ENCODE results near the gene KRTAP4-5. TPM values are rescaled to one million over a fixed set of nuclear protein-coding genes. Genes with fewer than 3 reads are reported as not detected.

Gene KRTAP4-5
- total and polyA plus RNA-seq, 8 donors: not detected

GRCh38 chr17:41185001-41185400 lies 35.4 kb upstream of the KRTAP4-5 start:
- no peak for ATAC-seq
- no peaks in the 10 kb centered on the region for H3K4me1 ChIP-seq
- FAIRE-seq: no peak
- H3K9me3 ChIP-seq: no peaks in the 10 kb centered on the region
- no peaks in the 10 kb centered on the region for H3K36me3 ChIP-seq
- no peak overlapping the region for H3K4me3 ChIP-seq
- no peak for TF ChIP-seq CTCF (IDR thresholded peaks at IDR 0.05)
- no peak overlapping the region for H3K27ac ChIP-seq
- 25 to 26% methylated on average over 1 of the region's 1 CpG for WGBS, 2 donors
- H3K27me3 ChIP-seq: no peaks in the 10 kb centered on the region
- no peak for DNase-seq
- intact Hi-C loops (cut with DNase I): no loop called here

GRCh38 chr17:41184480-41184961 lies 34.9 kb upstream of the KRTAP4-5 start, which contains the start of gene KRTAP4-1:
Gene KRTAP4-1 (minus strand): TSS chr17:41184911. CDS start chr17:41184854, 57 bp downstream.
- no peak for ATAC-seq
- TF ChIP-seq CTCF (IDR thresholded peaks at IDR 0.05): no peak

GRCh38 chr17:41178843-41179616 lies 29.4 kb upstream of the KRTAP4-5 start:
- ATAC-seq: no peak
- H3K9me3 ChIP-seq: no peaks in the 10 kb centered on the region

More at GRCh38 chr17:41184480-41184961, 34.9 kb upstream of the KRTAP4-5 start, which contains the start of gene KRTAP4-1:
- Histone ChIP-seq H3K36me3 (no peaks in the 10 kb centered on the region), H3K27me3 (no peaks in the 10 kb centered on the region), H3K4me3 (no peak within 1 kb of the TSS), H3K4me1 (no peaks in the 10 kb centered on the region), H3K9me3 (no peaks in the 10 kb centered on the region), H3K27ac (no peak within 1 kb of the TSS)
- intact Hi-C loops (cut with DNase I): no loop called here
- 52 to 54% methylated on average over 7 to 9 of the region's 9 CpGs for WGBS, 2 donors
- no peak for FAIRE-seq
- peak in 1 of 6 donors; percentile 29 for DNase-seq

GRCh38 chr17:41178341-41178740 lies 28.7 kb upstream of the KRTAP4-5 start:
- DNase-seq (no peak), ATAC-seq (peak in 2 of 4 donors; percentile 21 to 38), FAIRE-seq (no peak)
- no peaks in the 10 kb centered on the region for H3K4me1 ChIP-seq
- H3K9me3 ChIP-seq: no peaks in the 10 kb centered on the region
- H3K27ac ChIP-seq: no peak overlapping the region
- TF ChIP-seq CTCF (IDR thresholded peaks at IDR 0.05): no peak
- H3K27me3 ChIP-seq: no peaks in the 10 kb centered on the region
- 89 to 92% methylated on average over 3 of the region's 3 CpGs for WGBS, 2 donors
- no peak overlapping the region for H3K4me3 ChIP-seq
- intact Hi-C loops (cut with DNase I): no loop called here
- H3K36me3 ChIP-seq: no peaks in the 10 kb centered on the region

More at GRCh38 chr17:41178843-41179616, 29.4 kb upstream of the KRTAP4-5 start:
- H3K27me3 ChIP-seq: no peaks in the 10 kb centered on the region
- no peaks in the 10 kb centered on the region for H3K4me1 ChIP-seq
- FAIRE-seq: no peak
- 69 to 92% methylated on average over 1 of the region's 1 CpG for WGBS, 2 donors
- DNase-seq: no peak
- no peak overlapping the region for H3K4me3 ChIP-seq
- intact Hi-C loops (cut with DNase I): no loop called here
- no peaks in the 10 kb centered on the region for H3K36me3 ChIP-seq
- H3K27ac ChIP-seq: no peak overlapping the region
- no peak for TF ChIP-seq CTCF (IDR thresholded peaks at IDR 0.05)

- H3K4me1 ChIP-seq: no peaks in the 10 kb centered on the region
- H3K36me3 ChIP-seq: no peaks in the 10 kb centered on the region
- H3K27ac ChIP-seq: no peak within 1 kb of the TSS
- no peaks in the 10 kb centered on the region for H3K27me3 ChIP-seq
- FAIRE-seq (no peak), DNase-seq (no peak), ATAC-seq (no peak)
- intact Hi-C loops (cut with DNase I): no loop called here
- no peak within 1 kb of the TSS for H3K4me3 ChIP-seq
- no peak for TF ChIP-seq CTCF (IDR thresholded peaks at IDR 0.05)
- H3K9me3 ChIP-seq: no peaks in the 10 kb centered on the region
- 86 to 93% methylated on average over 7 of the region's 7 CpGs for WGBS, 2 donors
Measured at GRCh38 chr17:41177727-41178271, 28.2 kb upstream of the KRTAP4-5 start, which contains the start of gene KRTAP4-2. Gene KRTAP4-2 (minus strand): TSS chr17:41178221. CDS start chr17:41178164, 57 bp downstream.

Measured in pancreas (tissue), 10 donors.